Fibroblast of skin of abdomen (primary cell): ENCODE measurements around the gene KLHL1.

Experiments used
- DNase-seq: peaks from one replicate; pipeline ENCODE4 v3.0.0-alpha.2; 2013

Gene KLHL1

GRCh38 chr13:69683921-69684686 is 424.1 kb downstream of the KLHL1 start:
- no peak for DNase-seq

GRCh38 chr13:69681722-69682121 is 426.5 kb downstream of the KLHL1 start:
- DNase-seq: no peak

GRCh38 chr13:69677343-69677742 is 430.9 kb downstream of the KLHL1 start:
- no peak for DNase-seq

- DNase-seq: no peak
These were observed 432.0 kb downstream of the KLHL1 start for GRCh38 chr13:69676286-69676685.

- no peak for DNase-seq
These were observed 448.1 kb downstream of the KLHL1 start for GRCh38 chr13:69660155-69660554.

- no peak for DNase-seq
These were observed 450.6 kb downstream of the KLHL1 start for GRCh38 chr13:69657676-69658075.

- DNase-seq: no peak
These were observed 453.9 kb downstream of the KLHL1 start for GRCh38 chr13:69654392-69654791.
